Measurements from ENCODE around the gene EPS15.

- TF ChIP-seq POLR2AphosphoS5 (IDR thresholded peaks at IDR 0.05; ENCODE audit: low read length) (no peak), IKZF1 (conservative IDR thresholded peaks at IDR 0.05) (no peak), SIX5 (IDR thresholded peaks at IDR 0.05; ENCODE audit: low read depth, low read length, severe bottlenecking) (no peak), CTCF (IDR thresholded peaks at IDR 0.05 in 2 of 3, conservative IDR thresholded peaks at IDR 0.05 in 1 of 3; ENCODE audit: control insufficient read depth in 2 of 3, extremely low read depth in 1 of 3, insufficient read depth in 1 of 3, low read depth in 3 of 3, low read length in 3 of 3) (no peak), ATF3 (IDR thresholded peaks at IDR 0.05; ENCODE audit: borderline replicate concordance, extremely low read depth, low read depth, low read length) (no peak), SRF (IDR thresholded peaks at IDR 0.05; ENCODE audit: low read depth in 2 of 2, low read length in 2 of 2) (no peak), NBN (IDR thresholded peaks at IDR 0.05) (no peak), RAD21 (IDR thresholded peaks at IDR 0.05; ENCODE audit: insufficient read depth, low read depth, low read length) (no peak), USF2 (IDR thresholded peaks at IDR 0.05; ENCODE audit: borderline replicate concordance, low read depth, low read length) (no peak), CHD1 (IDR thresholded peaks at IDR 0.05; ENCODE audit: low read depth, low read length) (no peak), GABPA (IDR thresholded peaks at IDR 0.05; ENCODE audit: low read depth) (no peak), USF1 (IDR thresholded peaks at IDR 0.05; ENCODE audit: borderline replicate concordance, extremely low read length, insufficient read depth, low read depth, low read length) (no peak)
These were observed 34.8 kb upstream of the EPS15 start for GRCh38 chr1:51553911-51554310.
